KOPT-K1 (cell line): ENCODE measurements around the gene MTCH1.

Experiments
- H3K27ac ChIP-seq: fragments of 200-600 bp; sonication (generic); 2 replicates; pipeline ENCODE4 v1.5.1; 2016; ENCODE audit warnings: antibody characterized with exemption, mild to moderate bottlenecking, low read depth, low read length; ENCODE audit not compliant: poor library complexity, severe bottlenecking
- H3K36me3 ChIP-seq: fragments of 200-600 bp; sonication (generic); 2 replicates; pipeline ENCODE4 v1.5.1; 2017; ENCODE audit warnings: antibody characterized with exemption, mild to moderate bottlenecking, low read length, moderate library complexity; ENCODE audit not compliant: insufficient read depth
- H3K9me3 ChIP-seq: fragments of 200-600 bp; sonication (generic); 2 replicates; pipeline ENCODE4 v1.5.1; 2017; ENCODE audit warnings: antibody characterized with exemption, low read length, mild to moderate bottlenecking; ENCODE audit not compliant: insufficient read depth, poor library complexity, severe bottlenecking

MTCH1 gene

GRCh38 chr6:36924778-36925374 lies 61.1 kb downstream of the MTCH1 start:
- peaks cover 61% of the 10 kb centered on the region for H3K36me3 ChIP-seq
- no peaks in the 10 kb centered on the region for H3K9me3 ChIP-seq
- H3K27ac ChIP-seq: peak overlapping the region; percentile 28

DNA sequence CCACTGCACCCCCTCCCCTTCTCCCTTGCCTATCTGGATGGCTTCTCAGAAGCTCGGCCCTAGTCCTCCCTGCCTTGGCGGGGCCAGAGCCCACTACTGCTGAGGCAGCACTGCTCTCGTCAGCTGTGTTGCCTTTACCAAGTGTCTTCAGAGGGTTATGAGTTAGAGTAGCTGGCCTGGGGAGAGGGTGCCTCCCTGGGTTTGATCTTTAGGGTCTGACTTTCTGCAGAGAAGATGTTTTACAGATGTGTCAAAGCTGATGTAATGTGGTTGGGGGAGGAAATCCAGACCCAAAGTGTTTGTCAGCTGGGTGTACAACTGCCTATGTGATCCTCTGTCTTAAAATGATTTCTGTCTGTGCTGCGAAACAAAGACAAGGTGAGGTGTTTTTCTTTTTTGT lies 61.9 kb downstream of the MTCH1 start:
- Histone ChIP-seq H3K36me3 (peaks cover 69% of the 10 kb centered on the region), H3K27ac (peak overlapping the region; percentile 52), H3K9me3 (no peaks in the 10 kb centered on the region)

- Histone ChIP-seq H3K27ac (no peak overlapping the region), H3K9me3 (no peaks in the 10 kb centered on the region), H3K36me3 (peaks cover 90% of the 10 kb centered on the region)
Measured at GRCh38 chr6:36920546-36920945, 65.5 kb downstream of the MTCH1 start.

DNA sequence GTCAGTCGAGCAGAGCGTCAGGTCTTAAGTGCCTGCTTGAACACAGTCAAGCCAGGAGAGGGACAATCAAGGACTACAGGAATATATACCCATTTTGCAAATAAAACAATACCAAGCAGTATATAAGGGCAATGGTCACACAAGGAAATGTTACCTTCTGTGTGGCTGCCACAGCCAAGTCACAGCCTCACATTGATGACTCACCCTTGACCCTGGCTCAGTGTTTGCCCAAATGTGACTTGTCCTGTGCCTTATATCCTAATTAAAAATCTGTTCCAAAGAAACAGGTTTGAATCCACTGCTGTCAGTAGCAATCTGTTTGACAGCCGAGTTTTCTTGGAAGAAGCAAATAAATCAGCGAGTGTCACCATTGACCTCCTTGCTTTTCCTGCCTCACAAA lies 65.9 kb downstream of the MTCH1 start:
- H3K9me3 ChIP-seq: no peaks in the 10 kb centered on the region
- peaks cover 90% of the 10 kb centered on the region for H3K36me3 ChIP-seq
- peak overlapping the region; percentile 100 for H3K27ac ChIP-seq
